ENCODE measurements around the gene SKIDA1.

SKIDA1 gene

GRCh38 chr10:21488246-21488956 is 37.1 kb downstream of the SKIDA1 start:
- DNase-seq (ENCODE audit: low read depth), result peak; percentile 5
- Histone ChIP-seq H3K4me1 (ENCODE audit: control insufficient read depth, insufficient read depth, low read length) (peaks cover 8% of the 10 kb centered on the region), H3K9ac (ENCODE audit: low read length) (no peak overlapping the region), H3K36me3 (ENCODE audit: control insufficient read depth, insufficient read depth, low read length, severe bottlenecking) (no peaks in the 10 kb centered on the region), H3K9me3 (ENCODE audit: control insufficient read depth, low read length) (no peaks in the 10 kb centered on the region), H3K4me3 (ENCODE audit: low read length) (no peak overlapping the region), H3K27me3 (replicated peaks; ENCODE audit: control insufficient read depth, insufficient read depth, low read length) (no peaks in the 10 kb centered on the region)

- H3K27me3 ChIP-seq (replicated peaks; ENCODE audit: control insufficient read depth, insufficient read depth, low read length), result no peaks in the 10 kb centered on the region
- no peak overlapping the region for H3K9ac ChIP-seq (ENCODE audit: low read length)
- peaks cover 8% of the 10 kb centered on the region for H3K4me1 ChIP-seq (ENCODE audit: control insufficient read depth, insufficient read depth, low read length)
- peaks cover 3% of the 10 kb centered on the region for H3K9me3 ChIP-seq (ENCODE audit: control insufficient read depth, low read length)
- no peaks in the 10 kb centered on the region for H3K36me3 ChIP-seq (ENCODE audit: control insufficient read depth, insufficient read depth, low read length, severe bottlenecking)
- DNase-seq (ENCODE audit: low read depth), result no peak
- H3K4me3 ChIP-seq (ENCODE audit: low read length), result no peak overlapping the region
Measured at GRCh38 chr10:21487416-21488180, 37.9 kb downstream of the SKIDA1 start.

GRCh38 chr10:21482821-21483220 is 42.7 kb downstream of the SKIDA1 start:
- H3K36me3 ChIP-seq (ENCODE audit: control insufficient read depth, insufficient read depth, low read length, severe bottlenecking), result no peaks in the 10 kb centered on the region
- peaks cover 7% of the 10 kb centered on the region for H3K9me3 ChIP-seq (ENCODE audit: control insufficient read depth, low read length)
- no peak for DNase-seq (ENCODE audit: low read depth)
- no peaks in the 10 kb centered on the region for H3K27me3 ChIP-seq (replicated peaks; ENCODE audit: control insufficient read depth, insufficient read depth, low read length)
- H3K4me1 ChIP-seq (ENCODE audit: control insufficient read depth, insufficient read depth, low read length), result no peaks in the 10 kb centered on the region
- no peak overlapping the region for H3K9ac ChIP-seq (ENCODE audit: low read length)
- no peak overlapping the region for H3K4me3 ChIP-seq (ENCODE audit: low read length)

GRCh38 chr10:21481407-21481806 is 44.1 kb downstream of the SKIDA1 start:
- Histone ChIP-seq H3K9ac (ENCODE audit: low read length) (no peak overlapping the region), H3K27me3 (replicated peaks; ENCODE audit: control insufficient read depth, insufficient read depth, low read length) (no peaks in the 10 kb centered on the region), H3K36me3 (ENCODE audit: control insufficient read depth, insufficient read depth, low read length, severe bottlenecking) (no peaks in the 10 kb centered on the region), H3K4me1 (ENCODE audit: control insufficient read depth, insufficient read depth, low read length) (no peaks in the 10 kb centered on the region), H3K9me3 (ENCODE audit: control insufficient read depth, low read length) (peaks cover 7% of the 10 kb centered on the region), H3K4me3 (ENCODE audit: low read length) (no peak overlapping the region)
- DNase-seq (ENCODE audit: low read depth), result no peak

- H3K4me1 ChIP-seq (ENCODE audit: control insufficient read depth, insufficient read depth, low read length), result no peaks in the 10 kb centered on the region
- DNase-seq (ENCODE audit: low read depth), result no peak
- peaks cover 7% of the 10 kb centered on the region for H3K9me3 ChIP-seq (ENCODE audit: control insufficient read depth, low read length)
- H3K9ac ChIP-seq (ENCODE audit: low read length), result no peak overlapping the region
- H3K36me3 ChIP-seq (ENCODE audit: control insufficient read depth, insufficient read depth, low read length, severe bottlenecking), result no peaks in the 10 kb centered on the region
- no peaks in the 10 kb centered on the region for H3K27me3 ChIP-seq (replicated peaks; ENCODE audit: control insufficient read depth, insufficient read depth, low read length)
- no peak overlapping the region for H3K4me3 ChIP-seq (ENCODE audit: low read length)
Measured at GRCh38 chr10:21479570-21480315, 45.7 kb downstream of the SKIDA1 start.

GRCh38 chr10:21475393-21475792 is 50.1 kb downstream of the SKIDA1 start:
- Histone ChIP-seq H3K9me3 (ENCODE audit: control insufficient read depth, low read length) (no peaks in the 10 kb centered on the region), H3K9ac (ENCODE audit: low read length) (no peak overlapping the region), H3K36me3 (ENCODE audit: control insufficient read depth, insufficient read depth, low read length, severe bottlenecking) (no peaks in the 10 kb centered on the region), H3K4me3 (ENCODE audit: low read length) (no peak overlapping the region), H3K27me3 (replicated peaks; ENCODE audit: control insufficient read depth, insufficient read depth, low read length) (no peaks in the 10 kb centered on the region), H3K4me1 (ENCODE audit: control insufficient read depth, insufficient read depth, low read length) (no peaks in the 10 kb centered on the region)
- DNase-seq (ENCODE audit: low read depth), result no peak

GRCh38 chr10:21473541-21473940 is 51.9 kb downstream of the SKIDA1 start:
- no peak for DNase-seq (ENCODE audit: low read depth)
- Histone ChIP-seq H3K27me3 (replicated peaks; ENCODE audit: control insufficient read depth, insufficient read depth, low read length) (no peaks in the 10 kb centered on the region), H3K4me3 (ENCODE audit: low read length) (no peak overlapping the region), H3K9ac (ENCODE audit: low read length) (no peak overlapping the region), H3K9me3 (ENCODE audit: control insufficient read depth, low read length) (no peaks in the 10 kb centered on the region), H3K36me3 (ENCODE audit: control insufficient read depth, insufficient read depth, low read length, severe bottlenecking) (no peaks in the 10 kb centered on the region), H3K4me1 (ENCODE audit: control insufficient read depth, insufficient read depth, low read length) (no peaks in the 10 kb centered on the region)

- Histone ChIP-seq H3K9ac (ENCODE audit: low read length) (no peak overlapping the region), H3K9me3 (ENCODE audit: control insufficient read depth, low read length) (no peaks in the 10 kb centered on the region), H3K36me3 (ENCODE audit: control insufficient read depth, insufficient read depth, low read length, severe bottlenecking) (no peaks in the 10 kb centered on the region), H3K4me3 (ENCODE audit: low read length) (no peak overlapping the region), H3K27me3 (replicated peaks; ENCODE audit: control insufficient read depth, insufficient read depth, low read length) (no peaks in the 10 kb centered on the region), H3K4me1 (ENCODE audit: control insufficient read depth, insufficient read depth, low read length) (no peaks in the 10 kb centered on the region)
- DNase-seq (ENCODE audit: low read depth), result no peak
Measured at GRCh38 chr10:21473135-21473534, 52.3 kb downstream of the SKIDA1 start.

GRCh38 chr10:21468086-21468485 is 57.4 kb downstream of the SKIDA1 start:
- H3K9me3 ChIP-seq (ENCODE audit: control insufficient read depth, low read length), result no peaks in the 10 kb centered on the region

GRCh38 chr10:21467633-21468032 is 57.8 kb downstream of the SKIDA1 start:
- Histone ChIP-seq H3K36me3 (ENCODE audit: control insufficient read depth, insufficient read depth, low read length, severe bottlenecking) (no peaks in the 10 kb centered on the region), H3K9ac (ENCODE audit: low read length) (no peak overlapping the region), H3K27me3 (replicated peaks; ENCODE audit: control insufficient read depth, insufficient read depth, low read length) (no peaks in the 10 kb centered on the region), H3K9me3 (ENCODE audit: control insufficient read depth, low read length) (no peaks in the 10 kb centered on the region), H3K4me1 (ENCODE audit: control insufficient read depth, insufficient read depth, low read length) (no peaks in the 10 kb centered on the region), H3K4me3 (ENCODE audit: low read length) (no peak overlapping the region)
- DNase-seq (ENCODE audit: low read depth), result no peak

More at GRCh38 chr10:21468086-21468485, 57.4 kb downstream of the SKIDA1 start:
- no peak for DNase-seq (ENCODE audit: low read depth)
- no peak overlapping the region for H3K9ac ChIP-seq (ENCODE audit: low read length)
- H3K36me3 ChIP-seq (ENCODE audit: control insufficient read depth, insufficient read depth, low read length, severe bottlenecking), result no peaks in the 10 kb centered on the region
- H3K27me3 ChIP-seq (replicated peaks; ENCODE audit: control insufficient read depth, insufficient read depth, low read length), result no peaks in the 10 kb centered on the region
- H3K4me3 ChIP-seq (ENCODE audit: low read length), result no peak overlapping the region
- no peaks in the 10 kb centered on the region for H3K4me1 ChIP-seq (ENCODE audit: control insufficient read depth, insufficient read depth, low read length)

GRCh38 chr10:21464134-21464533 is 61.3 kb downstream of the SKIDA1 start:
- no peak overlapping the region for H3K9ac ChIP-seq (ENCODE audit: low read length)
- H3K4me3 ChIP-seq (ENCODE audit: low read length), result no peak overlapping the region
- no peaks in the 10 kb centered on the region for H3K9me3 ChIP-seq (ENCODE audit: control insufficient read depth, low read length)
- DNase-seq (ENCODE audit: low read depth), result no peak
- no peaks in the 10 kb centered on the region for H3K4me1 ChIP-seq (ENCODE audit: control insufficient read depth, insufficient read depth, low read length)
- H3K36me3 ChIP-seq (ENCODE audit: control insufficient read depth, insufficient read depth, low read length, severe bottlenecking), result no peaks in the 10 kb centered on the region
- no peaks in the 10 kb centered on the region for H3K27me3 ChIP-seq (replicated peaks; ENCODE audit: control insufficient read depth, insufficient read depth, low read length)
